ENCODE data around the gene DHPS.
"Not testable (repeated sequence)": the region's sequence is repeated elsewhere in the genome, so short reads cannot be mapped to it uniquely, and the experiment has no call there.

Gene DHPS

DNA sequence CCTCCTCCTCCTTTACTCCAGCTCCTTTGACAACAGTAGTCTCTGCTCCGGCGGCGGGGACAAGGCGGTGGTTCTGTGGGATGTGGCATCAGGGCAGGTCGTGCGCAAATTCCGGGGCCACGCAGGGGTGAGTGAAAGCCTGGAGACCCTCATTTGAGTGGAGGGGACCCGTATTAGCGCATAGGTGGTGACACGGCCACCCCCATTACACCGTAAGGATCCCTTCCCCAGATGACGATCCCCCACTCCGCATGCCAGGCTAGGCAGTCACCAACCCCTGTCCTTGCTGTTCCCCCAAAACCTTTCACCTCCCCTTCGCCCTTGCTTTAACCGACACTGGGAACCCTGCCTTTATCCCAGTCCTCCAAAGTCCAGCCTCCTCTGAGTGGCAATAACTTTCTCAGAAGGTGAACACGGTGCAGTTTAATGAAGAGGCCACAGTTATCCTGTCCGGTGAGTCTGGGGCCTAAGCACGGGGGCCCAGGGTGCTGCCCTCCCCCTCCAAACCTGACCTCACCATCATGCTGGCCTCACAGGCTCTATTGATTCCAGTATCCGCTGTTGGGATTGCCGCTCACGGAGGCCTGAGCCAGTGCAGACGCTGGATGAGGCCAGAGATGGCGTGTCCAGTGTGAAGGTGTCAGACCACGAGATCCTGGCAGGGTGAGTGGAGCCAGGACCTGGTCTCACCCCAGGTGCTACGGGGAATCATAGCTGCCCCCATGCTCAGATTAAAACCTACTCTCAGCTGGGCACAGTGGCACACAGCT lies 11.3 kb downstream of the DHPS start:
- DNase-seq = no peak

- peak; percentile 76 to 85 for DNase-seq
Measured at GRCh38 chr19:12669270-12670158, 12.2 kb downstream of the DHPS start.

- DNase-seq = peak; percentile 81 to 84
Measured at GRCh38 chr19:12668932-12669269, 12.8 kb downstream of the DHPS start.

GRCh38 chr19:12668346-12668745 lies 13.3 kb downstream of the DHPS start:
- DNase-seq = no peak

GRCh38 chr19:12667731-12668302 lies 13.9 kb downstream of the DHPS start:
- no peak for DNase-seq

DNA sequence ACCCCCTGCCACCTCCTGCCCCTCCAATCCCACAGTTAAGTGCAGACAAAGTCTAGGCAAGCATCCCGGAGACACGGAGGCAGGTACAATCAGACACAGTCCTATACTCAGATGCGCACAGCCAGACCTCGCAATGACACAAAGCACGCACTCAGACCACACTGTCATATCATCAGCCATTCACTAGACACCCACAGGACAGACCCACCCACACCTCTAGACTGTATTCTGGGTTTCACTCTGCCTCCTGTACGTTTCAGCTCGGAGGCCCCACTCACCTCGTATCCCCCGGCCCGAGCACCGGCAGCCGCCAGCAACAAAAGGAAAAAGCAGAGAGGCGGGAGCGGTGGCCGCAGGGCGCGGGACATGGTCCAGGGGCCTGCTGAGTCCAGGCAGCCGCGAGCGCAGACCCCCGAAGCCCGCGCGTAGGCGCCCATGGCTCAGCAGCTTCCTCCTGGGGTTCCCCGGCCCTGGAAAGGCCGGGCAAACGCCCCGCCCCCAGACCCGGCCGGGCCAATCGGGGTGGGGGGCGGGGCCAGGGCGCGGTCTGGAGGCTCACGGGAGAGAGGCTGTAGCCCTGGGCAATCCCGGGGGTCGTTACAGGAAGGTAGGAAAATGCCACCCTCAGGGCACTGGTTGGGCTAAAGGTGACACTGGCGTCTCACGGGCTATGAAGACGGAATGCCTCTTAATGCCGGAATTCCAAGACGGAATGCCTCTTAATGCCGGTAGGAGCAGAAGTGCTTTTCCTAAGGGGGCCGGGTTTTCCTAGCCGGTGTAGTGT lies 15.2 kb downstream of the DHPS start, which contains the start of the genes MAN2B1 and WDR83:
Gene MAN2B1 (minus strand): TSS at position 478 of the 784 bp plus-strand sequence. CDS start 41 bp downstream, at position 437.
Gene WDR83 (plus strand): TSS at position 543 of the 784 bp plus-strand sequence. CDS start 2,984 bp downstream, outside the sequence.
- DNase-seq = peak; percentile 80 to 81

- DNase-seq = peak in 1 of 2 donors; percentile 34
Measured at GRCh38 chr19:12665671-12666264, 15.9 kb downstream of the DHPS start.

DNA sequence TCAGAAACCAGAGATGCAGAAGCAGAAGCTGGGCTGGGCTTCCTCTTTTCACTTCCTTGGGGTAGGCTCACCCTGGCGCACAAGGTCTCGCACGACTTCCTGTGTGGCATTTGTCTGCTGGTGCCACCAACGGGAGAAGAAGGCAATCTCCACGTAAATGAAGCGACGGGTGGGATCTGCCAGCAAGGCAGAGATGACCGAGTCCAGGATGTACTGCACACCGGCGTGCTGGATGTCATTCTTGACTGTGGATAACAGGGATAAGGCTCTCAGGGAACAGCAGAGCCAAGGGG lies 16.5 kb downstream of the DHPS start:
- DNase-seq = peak; percentile 61 to 85

DNA sequence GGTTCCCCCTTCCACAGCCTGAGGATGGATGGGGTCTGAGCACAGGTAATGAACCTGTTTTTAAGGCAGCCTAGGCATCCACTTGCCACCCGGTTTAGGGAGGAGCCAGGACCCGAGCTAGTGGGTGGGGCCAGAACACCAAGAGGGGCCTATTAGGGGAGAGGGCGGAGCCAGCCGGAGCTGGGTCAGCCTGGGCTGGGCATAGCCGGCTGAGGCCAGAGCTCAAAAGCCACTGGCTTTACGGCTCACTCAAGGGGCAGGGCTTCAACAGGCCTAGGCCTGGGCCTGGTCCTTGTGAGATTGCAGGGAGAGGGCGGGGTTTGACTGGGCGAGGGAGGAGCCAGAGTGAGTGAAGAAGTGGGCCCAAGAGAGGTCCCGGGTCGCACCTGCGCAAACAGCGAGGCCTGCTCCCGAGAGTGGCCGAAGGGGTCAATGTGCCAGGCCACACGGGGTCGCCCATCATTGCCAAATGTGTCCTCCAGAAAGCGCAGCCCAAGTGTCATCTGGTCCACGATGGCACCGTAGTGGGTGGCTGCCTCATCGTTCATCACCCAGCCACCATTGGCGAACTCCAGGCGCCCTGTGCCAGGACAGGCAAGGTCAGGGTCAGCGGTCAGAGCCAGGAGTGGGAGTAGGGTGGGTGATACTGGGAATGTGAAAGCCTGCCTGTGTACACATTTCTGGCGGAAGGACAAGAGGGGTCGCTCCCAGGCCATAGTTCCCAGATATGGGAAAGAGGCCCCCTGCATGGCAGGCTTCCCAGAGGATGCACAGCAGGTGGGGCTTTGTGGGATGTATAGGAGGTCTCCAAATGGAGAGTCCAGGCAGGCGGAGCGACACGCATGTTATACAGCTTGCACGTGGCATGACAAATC lies 17.0 kb downstream of the DHPS start:
- DNase-seq = no peak

GRCh38 chr19:12660980-12661379 lies 20.7 kb downstream of the DHPS start:
- DNase-seq = no peak

GRCh38 chr19:12657966-12658365 lies 23.7 kb downstream of the DHPS start:
- no peak for DNase-seq

GRCh38 chr19:12656899-12657571 lies 24.6 kb downstream of the DHPS start:
- DNase-seq = no peak

DNA sequence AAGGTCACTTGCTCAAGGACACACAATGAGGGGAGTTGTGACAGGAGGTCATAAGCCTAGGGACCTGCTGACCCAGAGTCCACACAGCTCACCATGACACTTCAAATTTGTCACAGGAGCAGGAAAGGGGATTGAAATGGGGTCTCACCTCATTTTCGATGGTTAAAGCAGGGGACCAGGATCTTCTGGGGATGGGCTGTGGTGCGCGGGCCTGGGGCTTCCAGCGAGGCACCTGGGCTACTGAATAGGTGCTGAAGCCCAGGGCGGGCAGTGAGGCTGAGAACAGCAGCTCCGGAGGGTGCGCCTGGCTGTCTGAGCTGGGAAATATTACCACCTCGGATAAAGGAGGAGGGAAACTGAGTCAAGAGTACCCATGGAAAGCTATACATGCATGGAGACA lies 26.1 kb downstream of the DHPS start:
- no peak for DNase-seq

DNA sequence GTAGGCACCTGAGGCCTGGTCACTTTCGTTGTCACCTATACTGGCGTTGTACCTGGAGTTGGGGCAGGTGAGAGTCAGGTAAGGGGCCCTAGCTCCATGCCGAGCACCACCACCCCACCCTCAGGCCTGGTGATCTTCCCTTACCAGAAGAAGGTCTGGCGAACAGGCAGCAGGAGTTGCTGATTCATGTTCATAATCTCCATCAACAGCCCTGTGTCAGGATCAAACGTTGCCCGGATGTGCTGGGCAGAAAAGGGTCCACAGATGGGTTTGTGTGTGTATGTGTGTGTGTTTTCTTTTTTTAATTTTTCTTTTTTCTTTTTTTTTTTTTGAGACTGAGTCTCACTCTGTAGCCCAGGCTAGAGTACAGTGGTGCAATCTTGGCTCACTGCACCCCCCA lies 29.5 kb downstream of the DHPS start:
- no peak for DNase-seq

DNA sequence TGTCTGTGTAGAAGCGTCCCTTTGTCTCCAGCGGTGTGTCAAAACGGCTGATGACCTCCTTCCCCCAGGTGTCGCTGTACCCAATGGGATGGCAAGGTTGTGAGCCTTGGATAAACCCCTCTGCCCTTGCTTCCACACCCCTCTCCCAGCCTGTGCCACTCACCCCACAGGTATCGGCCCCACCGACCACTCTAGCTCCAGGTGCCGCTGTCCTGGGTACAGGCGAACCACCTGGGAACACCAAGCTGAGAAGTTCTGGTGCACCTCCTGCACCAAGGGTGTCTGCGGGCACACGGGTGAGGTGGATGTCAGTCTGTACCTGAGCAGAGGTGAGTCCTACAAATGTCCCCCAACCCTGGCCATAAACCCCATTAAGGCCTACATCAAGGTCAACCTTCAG lies 31.7 kb downstream of the DHPS start:
- no peak for DNase-seq

GRCh38 chr19:12648088-12648487 lies 33.6 kb downstream of the DHPS start:
- no peak for DNase-seq

- DNase-seq = peak; percentile 40 to 61
Measured at GRCh38 chr19:12647490-12648071, 34.1 kb downstream of the DHPS start.

- DNase-seq = no peak
Measured at GRCh38 chr19:12647047-12647446, 34.6 kb downstream of the DHPS start.

- DNase-seq = no peak
Measured at GRCh38 chr19:12646551-12646950, 35.1 kb downstream of the DHPS start.

DNA sequence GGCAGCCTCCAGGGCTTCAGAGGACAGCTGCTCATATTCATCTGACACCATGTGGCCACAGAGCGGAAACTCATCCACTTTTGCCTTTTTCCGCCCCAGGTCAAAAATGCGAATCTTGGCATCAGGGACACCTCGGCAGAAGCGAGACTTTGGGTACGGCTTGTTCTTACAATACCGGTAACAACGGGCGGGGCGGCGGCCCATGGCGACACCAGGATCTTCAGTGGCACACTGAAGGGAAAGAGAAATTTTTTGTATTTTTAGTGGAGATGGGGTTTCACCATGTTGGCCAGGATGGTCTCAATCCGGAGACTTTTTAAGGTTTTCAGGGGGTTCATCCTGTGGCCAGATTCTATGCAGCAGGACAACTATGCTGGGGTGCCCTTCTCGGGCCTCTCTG lies 38.0 kb downstream of the DHPS start:
- not testable (repeated sequence) for DNase-seq

All from CD4-positive, alpha-beta T cell treated with Interleukin-4 for 1 hour (primary cell).